Activated naive CD4-positive, alpha-beta T cell treated with anti-CD3 and anti-CD28 coated beads, Interleukin-2, amount 50 U/mL, for 24 hours (primary cell): Measurements from ENCODE around the gene TUBB1.

Experiments
- H3K27ac Mint-ChIP-seq: one replicate; pipeline ENCODE4 v1.8.0; 2021; ENCODE audit warnings: mild to moderate bottlenecking, mixed read lengths
- H3K27me3 Mint-ChIP-seq: one replicate; pipeline ENCODE4 v1.8.0; 2021; ENCODE audit warnings: mixed read lengths
- H3K36me3 Mint-ChIP-seq: one replicate; pipeline ENCODE4 v1.8.0; 2021; ENCODE audit warnings: mixed read lengths
- H3K4me1 Mint-ChIP-seq: one replicate; pipeline ENCODE4 v1.8.0; 2021; ENCODE audit warnings: mixed read lengths
- H3K4me3 Mint-ChIP-seq: one replicate; pipeline ENCODE4 v1.8.0; 2021; ENCODE audit warnings: mild to moderate bottlenecking, mixed read lengths
- H3K9me3 Mint-ChIP-seq: one replicate; pipeline ENCODE4 v1.8.0; 2021; ENCODE audit warnings: mixed read lengths

Gene TUBB1

DNA sequence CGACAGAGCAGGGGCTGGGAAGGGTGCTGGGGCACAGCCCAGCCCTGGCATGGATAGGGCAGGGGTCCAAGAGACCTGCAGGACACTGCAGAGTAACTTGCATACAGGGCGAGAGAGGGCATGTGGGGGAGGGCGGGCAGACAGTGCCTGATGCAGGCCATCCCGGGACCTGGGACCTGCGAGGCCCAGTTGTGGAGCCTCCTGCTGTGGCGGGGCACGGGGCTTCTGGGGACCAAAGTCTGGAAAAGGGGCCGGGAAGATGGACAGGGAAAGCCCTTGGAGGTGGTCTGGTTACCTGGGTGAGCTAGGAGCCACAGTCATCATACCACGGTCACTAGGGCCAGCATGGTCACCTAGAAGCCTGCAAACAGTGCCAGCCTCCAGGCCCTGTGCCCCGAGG lies 412 bp upstream of the TUBB1 start:
- H3K9me3 Mint-ChIP-seq = no peaks in the 10 kb centered on the region
- H3K4me1 Mint-ChIP-seq = peaks cover 39% of the 10 kb centered on the region
- no peak overlapping the region for H3K27ac Mint-ChIP-seq
- H3K4me3 Mint-ChIP-seq = no peak overlapping the region
- no peaks in the 10 kb centered on the region for H3K27me3 Mint-ChIP-seq
- peaks cover 6% of the 10 kb centered on the region for H3K36me3 Mint-ChIP-seq

GRCh38 chr20:59020938-59021551 lies 1.8 kb downstream of the TUBB1 start:
- H3K27me3 Mint-ChIP-seq = no peaks in the 10 kb centered on the region
- H3K4me3 Mint-ChIP-seq = no peak overlapping the region
- no peaks in the 10 kb centered on the region for H3K9me3 Mint-ChIP-seq
- H3K36me3 Mint-ChIP-seq = peaks cover 16% of the 10 kb centered on the region
- no peak overlapping the region for H3K27ac Mint-ChIP-seq
- peaks cover 38% of the 10 kb centered on the region for H3K4me1 Mint-ChIP-seq

DNA sequence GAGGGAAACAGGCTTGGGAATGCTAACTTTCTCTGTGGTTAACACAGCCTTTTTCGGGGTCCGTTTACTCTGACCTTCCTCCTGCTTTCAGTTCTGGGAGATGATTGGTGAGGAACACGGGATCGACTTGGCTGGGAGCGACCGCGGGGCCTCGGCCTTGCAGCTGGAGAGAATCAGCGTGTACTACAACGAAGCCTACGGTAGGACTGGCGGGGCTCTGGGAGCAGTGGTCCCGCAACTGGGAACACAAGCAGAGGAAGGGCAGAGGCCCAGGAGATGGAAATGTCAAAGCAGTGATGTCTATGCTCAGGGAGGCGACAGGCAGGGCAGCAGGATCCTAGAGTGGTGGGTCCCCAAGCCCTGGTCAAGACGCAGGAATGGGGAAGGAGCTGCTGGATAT lies 3.5 kb downstream of the TUBB1 start:
- Mint-ChIP-seq H3K36me3 (peaks cover 22% of the 10 kb centered on the region), H3K4me3 (no peak overlapping the region), H3K27me3 (no peaks in the 10 kb centered on the region), H3K4me1 (peaks cover 38% of the 10 kb centered on the region), H3K27ac (peak overlapping the region; percentile 0), H3K9me3 (no peaks in the 10 kb centered on the region)

GRCh38 chr20:59023616-59024015 lies 4.4 kb downstream of the TUBB1 start:
- Mint-ChIP-seq H3K27me3 (no peaks in the 10 kb centered on the region), H3K4me1 (peaks cover 42% of the 10 kb centered on the region), H3K36me3 (peaks cover 26% of the 10 kb centered on the region), H3K4me3 (no peak overlapping the region), H3K27ac (no peak overlapping the region), H3K9me3 (no peaks in the 10 kb centered on the region)

GRCh38 chr20:59024111-59024530 lies 4.9 kb downstream of the TUBB1 start:
- Mint-ChIP-seq H3K36me3 (peaks cover 28% of the 10 kb centered on the region), H3K4me1 (peaks cover 47% of the 10 kb centered on the region), H3K4me3 (no peak overlapping the region), H3K27me3 (no peaks in the 10 kb centered on the region), H3K9me3 (no peaks in the 10 kb centered on the region), H3K27ac (no peak overlapping the region)

DNA sequence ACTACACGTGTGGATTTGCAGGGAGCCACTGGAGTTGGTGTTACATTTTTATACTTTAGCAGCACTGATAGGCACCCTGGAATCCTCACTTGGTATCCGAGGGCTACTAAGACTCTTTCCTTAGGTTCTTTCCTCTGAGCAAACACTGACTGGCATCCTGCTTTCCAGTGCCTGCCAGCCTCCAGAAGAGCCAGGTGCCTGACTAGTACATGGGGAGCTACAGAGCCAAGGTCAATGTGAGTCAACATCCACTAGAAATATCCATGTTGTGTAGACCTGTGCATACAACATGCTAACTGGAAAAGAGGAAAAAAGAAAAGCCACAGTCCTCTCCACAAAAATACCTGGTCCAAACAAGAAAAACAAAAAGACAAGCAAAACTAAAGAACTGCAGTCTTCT lies 5.9 kb downstream of the TUBB1 start:
- Mint-ChIP-seq H3K36me3 (peaks cover 34% of the 10 kb centered on the region), H3K9me3 (no peaks in the 10 kb centered on the region), H3K4me3 (no peak overlapping the region), H3K27me3 (no peaks in the 10 kb centered on the region), H3K27ac (no peak overlapping the region), H3K4me1 (peaks cover 56% of the 10 kb centered on the region)

- H3K4me3 Mint-ChIP-seq = no peak overlapping the region
- no peaks in the 10 kb centered on the region for H3K27me3 Mint-ChIP-seq
- H3K27ac Mint-ChIP-seq = peak overlapping the region; percentile 23
- peaks cover 61% of the 10 kb centered on the region for H3K4me1 Mint-ChIP-seq
- H3K9me3 Mint-ChIP-seq = no peaks in the 10 kb centered on the region
- H3K36me3 Mint-ChIP-seq = peaks cover 38% of the 10 kb centered on the region
Observed at GRCh38 chr20:59025511-59025910, 6.3 kb downstream of the TUBB1 start.

DNA sequence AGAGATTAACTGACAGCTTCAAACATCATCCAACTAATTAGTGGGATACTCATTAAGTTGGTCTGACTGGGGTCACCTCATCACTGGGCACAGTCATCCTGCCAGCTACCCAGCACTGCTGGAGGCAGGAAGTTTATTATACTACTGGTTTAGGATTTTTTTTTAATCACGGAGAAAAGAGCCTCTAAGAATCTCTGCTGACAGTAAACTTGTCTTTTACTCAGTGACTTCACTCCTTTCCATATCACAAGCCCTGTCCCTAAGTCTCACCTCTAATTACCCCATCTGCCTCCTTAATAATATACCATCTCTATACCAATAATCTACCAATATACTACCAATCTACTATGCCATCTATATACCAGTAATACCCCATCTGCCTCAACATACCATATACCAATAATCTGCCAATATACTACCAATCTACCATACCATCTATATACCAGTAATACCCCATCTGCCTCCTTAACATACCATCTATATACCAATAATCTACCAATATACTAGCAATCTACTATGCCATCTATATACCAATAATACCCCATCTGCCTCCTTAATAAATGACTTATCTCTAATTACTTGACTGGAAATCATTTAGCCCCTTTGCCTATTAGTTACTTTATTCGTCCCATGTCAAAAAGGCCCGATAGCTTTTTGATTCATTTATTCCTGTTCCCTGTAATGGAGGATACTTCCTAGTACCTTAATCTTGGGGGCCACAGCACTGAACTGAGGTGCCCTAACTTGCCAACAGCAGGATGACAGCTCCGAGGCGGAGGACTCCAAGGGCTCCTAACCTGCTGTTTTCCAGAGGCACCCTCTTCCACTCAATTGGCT lies 7.9 kb downstream of the TUBB1 start:
- Mint-ChIP-seq H3K36me3 (peaks cover 38% of the 10 kb centered on the region), H3K4me1 (peaks cover 64% of the 10 kb centered on the region), H3K9me3 (no peaks in the 10 kb centered on the region), H3K27ac (peak overlapping the region; percentile 26), H3K27me3 (no peaks in the 10 kb centered on the region), H3K4me3 (no peak overlapping the region)

- Mint-ChIP-seq H3K27me3 (no peaks in the 10 kb centered on the region), H3K36me3 (peaks cover 34% of the 10 kb centered on the region), H3K27ac (peak overlapping the region; percentile 17), H3K4me3 (no peak overlapping the region), H3K9me3 (no peaks in the 10 kb centered on the region), H3K4me1 (peaks cover 67% of the 10 kb centered on the region)
Observed at GRCh38 chr20:59027741-59028320, 8.6 kb downstream of the TUBB1 start.

DNA sequence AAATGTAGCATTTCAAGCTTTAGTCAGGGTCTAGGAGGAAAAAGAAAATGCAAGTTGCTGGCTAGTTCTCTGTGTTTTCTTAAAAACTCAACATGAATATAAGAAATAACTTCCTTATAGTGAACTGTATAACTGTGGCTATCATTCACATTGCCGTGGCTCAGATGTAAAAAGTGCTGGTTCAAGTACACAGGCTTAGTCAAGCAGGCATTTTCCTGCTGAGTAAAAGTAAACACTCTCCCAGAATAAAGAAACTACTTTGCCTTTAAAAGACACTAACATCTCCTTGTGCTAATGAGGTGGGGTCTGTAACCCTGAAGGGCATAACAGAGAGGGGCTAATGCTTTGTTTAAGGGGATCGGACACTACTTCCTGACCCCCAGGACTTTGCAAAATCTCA lies 9.6 kb downstream of the TUBB1 start:
- H3K9me3 Mint-ChIP-seq = no peaks in the 10 kb centered on the region
- peaks cover 71% of the 10 kb centered on the region for H3K4me1 Mint-ChIP-seq
- H3K36me3 Mint-ChIP-seq = peaks cover 35% of the 10 kb centered on the region

GRCh38 chr20:59030911-59031563 lies 11.8 kb downstream of the TUBB1 start:
- Mint-ChIP-seq H3K4me3 (peak overlapping the region; percentile 92), H3K36me3 (peaks cover 32% of the 10 kb centered on the region), H3K4me1 (peaks cover 70% of the 10 kb centered on the region), H3K9me3 (no peaks in the 10 kb centered on the region), H3K27me3 (no peaks in the 10 kb centered on the region), H3K27ac (peak overlapping the region; percentile 82)

More for the DNA sequence above, 9.6 kb downstream of the TUBB1 start:
- H3K4me3 Mint-ChIP-seq = peak overlapping the region; percentile 92
- H3K27ac Mint-ChIP-seq = peak overlapping the region; percentile 59
- no peaks in the 10 kb centered on the region for H3K27me3 Mint-ChIP-seq

GRCh38 chr20:59031564-59032022 lies 12.4 kb downstream of the TUBB1 start:
- Mint-ChIP-seq H3K27me3 (no peaks in the 10 kb centered on the region), H3K27ac (peak overlapping the region; percentile 95), H3K36me3 (peaks cover 32% of the 10 kb centered on the region), H3K9me3 (no peaks in the 10 kb centered on the region), H3K4me1 (peaks cover 65% of the 10 kb centered on the region), H3K4me3 (peak overlapping the region; percentile 92)

DNA sequence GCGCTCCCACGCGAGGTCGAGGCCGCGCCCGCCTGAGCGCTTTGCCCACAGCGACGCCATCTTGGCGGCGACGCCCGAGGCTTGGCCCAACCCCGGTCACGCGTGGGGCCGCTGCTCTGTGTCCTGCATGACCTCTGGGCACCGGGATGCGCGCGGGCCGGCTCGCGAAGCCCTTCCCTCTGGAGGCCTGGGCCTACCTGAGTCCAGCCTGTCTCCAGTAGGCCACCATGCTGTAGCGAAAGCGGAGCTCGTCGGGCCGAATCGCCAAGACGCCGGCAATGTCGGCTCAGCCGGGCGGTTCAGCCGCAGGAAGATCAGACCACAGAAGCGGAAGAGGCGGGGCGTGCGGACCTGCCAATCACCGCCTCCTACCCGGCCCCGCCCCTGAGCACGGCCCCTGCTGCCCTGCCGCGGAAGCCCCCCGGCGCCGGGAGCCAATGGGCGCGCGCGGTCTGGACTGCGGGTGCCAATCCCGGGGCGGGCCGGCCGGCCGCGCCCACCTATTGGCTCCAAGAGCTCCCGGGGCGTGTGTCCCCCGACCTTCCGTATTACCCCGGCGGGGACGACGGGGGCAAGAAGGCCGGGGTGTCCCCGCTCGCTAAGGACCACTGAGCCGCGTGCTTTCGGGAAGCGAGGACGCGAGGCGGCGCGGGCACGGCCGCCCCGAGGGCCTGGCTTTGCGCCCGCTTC lies 12.9 kb downstream of the TUBB1 start, which contains the start of gene ATP5F1E:
TSS of gene ATP5F1E (minus strand) at position 313 of the 690 bp plus-strand sequence. CDS start at position 229, 84 bp downstream.
- no peaks in the 10 kb centered on the region for H3K9me3 Mint-ChIP-seq
- peaks cover 65% of the 10 kb centered on the region for H3K4me1 Mint-ChIP-seq
- H3K4me3 Mint-ChIP-seq = peak within 1 kb of the TSS; percentile 95
- H3K27me3 Mint-ChIP-seq = no peaks in the 10 kb centered on the region
- peak within 1 kb of the TSS; percentile 97 for H3K27ac Mint-ChIP-seq
- peaks cover 32% of the 10 kb centered on the region for H3K36me3 Mint-ChIP-seq

DNA sequence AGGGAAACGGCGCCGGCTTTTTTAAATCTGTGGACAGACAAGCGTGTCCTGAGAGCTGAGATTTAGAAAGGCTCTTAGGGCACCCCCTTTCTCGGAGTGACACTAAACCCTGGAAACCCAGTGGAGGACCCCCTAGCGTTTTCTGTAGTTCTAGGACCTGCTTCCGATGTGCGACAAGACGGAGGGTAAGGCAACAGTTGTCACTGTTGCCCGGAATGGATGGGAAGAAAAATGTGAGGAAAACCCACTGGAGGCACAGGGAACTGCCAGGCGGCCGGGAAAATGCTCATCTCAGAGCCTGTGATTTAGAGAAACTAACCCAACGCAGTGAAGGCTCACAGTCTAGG lies 13.5 kb downstream of the TUBB1 start:
- Mint-ChIP-seq H3K4me3 (peak overlapping the region; percentile 95), H3K9me3 (no peaks in the 10 kb centered on the region), H3K36me3 (peaks cover 32% of the 10 kb centered on the region), H3K4me1 (peaks cover 63% of the 10 kb centered on the region), H3K27me3 (no peaks in the 10 kb centered on the region), H3K27ac (peak overlapping the region; percentile 97)

- H3K27me3 Mint-ChIP-seq = no peaks in the 10 kb centered on the region
- H3K4me1 Mint-ChIP-seq = peaks cover 60% of the 10 kb centered on the region
- peak overlapping the region; percentile 97 for H3K27ac Mint-ChIP-seq
- H3K9me3 Mint-ChIP-seq = no peaks in the 10 kb centered on the region
- peaks cover 33% of the 10 kb centered on the region for H3K36me3 Mint-ChIP-seq
- peak overlapping the region; percentile 95 for H3K4me3 Mint-ChIP-seq
Observed at GRCh38 chr20:59033093-59033492, 13.9 kb downstream of the TUBB1 start.
